K562 (cell line): ENCODE data around the gene FILIP1L. TPM values are rescaled to one million over a fixed set of nuclear protein-coding genes. Genes with fewer than 3 reads are reported as not detected.

Experiments
- ATAC-seq: fragments of 200-7000 bp; cut with Tn5 transposase; 3 replicates; pipeline ENCODE4 v1.9.1; 2020; ENCODE audit warnings: moderate library complexity
- BruUV-seq: library from RNA; stranded (reverse); fragments of 400-500 nt; replicated peaks from 2 replicates; lab custom pipeline; 2021; lab: Mats Ljungman, UMichigan
- CTCF ChIA-PET: fragments of 300-600 bp; formaldehyde crosslinking; extraction: SDS; loops from one replicate; lab custom pipeline; 2021; ENCODE audit warnings: low intra/inter-chr PET ratio; lab: Yijun Ruan, JAX
- POLR2A ChIA-PET: fragments of 300-600, 350-650 bp; sonication (Branson Sonifier 250); formaldehyde crosslinking; extraction: SDS; loops from one replicate; lab custom pipeline; 2021; ENCODE audit warnings: antibody characterized with exemption, inconsistent platforms; lab: Yijun Ruan, JAX
- DNase-seq, 4 experiments: peaks; one replicate each; pipeline versions ENCODE4 v3.0.0 to v3.0.0-alpha.2; 2011 to 2018; ENCODE audit warnings: low spot score in 3 of 4, mixed read lengths in 3 of 4; ENCODE audit errors: extremely low read depth in 1 of 4
- FAIRE-seq: peaks from 2 replicates; lab custom pipeline; 2011; peaks lifted over from hg19 to GRCh38; lab: Jason Lieb, UNC
- H2AFZ ChIP-seq: 2 replicates; pipeline ENCODE4 v1.6.0; 2011; ENCODE audit warnings: low read depth, low read length, control low read depth, inconsistent platforms
- H3K27ac ChIP-seq: fragments of 200-600 bp; 3 replicates; pipeline ENCODE4 v1.8.0; 2011; ENCODE audit warnings: low read depth, mild to moderate bottlenecking, control low read depth, inconsistent platforms, low read length, moderate library complexity, mixed read lengths; ENCODE audit errors: extremely low read depth
- H3K27me3 ChIP-seq, 2 experiments: fragments of 300-600 bp in 1 of 2; 2 replicates in 1 of 2; 3 replicates in 1 of 2; pipeline versions ENCODE4 v1.6.0 to v1.8.0; 2011; ENCODE audit warnings: inconsistent platforms in 2 of 2, low read length in 2 of 2, mild to moderate bottlenecking in 1 of 2, mixed read lengths in 1 of 2, moderate library complexity in 1 of 2; ENCODE audit not compliant: control insufficient read depth in 2 of 2, insufficient read depth in 2 of 2
- H3K36me3 ChIP-seq: fragments of 300-600 bp; 3 replicates; pipeline ENCODE4 v1.8.0; 2011; ENCODE audit warnings: mild to moderate bottlenecking, low read length, inconsistent platforms; ENCODE audit not compliant: control insufficient read depth, insufficient read depth
- H3K4me1 ChIP-seq, 2 experiments: fragments of 200-600 bp in 1 of 2; replicated peaks in 1 of 2; 2 replicates in 1 of 2; 3 replicates in 1 of 2; pipeline versions ENCODE4 v1.5.1 to v1.8.0; 2011; ENCODE audit warnings: inconsistent platforms in 2 of 2, low read length in 2 of 2, mild to moderate bottlenecking in 1 of 2, mixed read lengths in 1 of 2, moderate library complexity in 1 of 2; ENCODE audit not compliant: control insufficient read depth in 2 of 2, insufficient read depth in 2 of 2
- H3K4me2 ChIP-seq: 2 replicates; pipeline ENCODE4 v1.6.1; 2011; ENCODE audit warnings: low read length, control low read depth, inconsistent platforms, mixed read lengths; ENCODE audit not compliant: insufficient read depth
- H3K4me3 ChIP-seq: fragments of 200-600 bp; sonication (generic), shearing (Covaris generic); 2 replicates; pipeline ENCODE4 v1.5.1; 2016; ENCODE audit warnings: control low read depth, inconsistent platforms
- H3K79me2 ChIP-seq: fragments of 200-600 bp; 3 replicates; pipeline ENCODE4 v1.8.0; 2011; ENCODE audit warnings: low read length, inconsistent platforms; ENCODE audit not compliant: control insufficient read depth, insufficient read depth
- H3K9ac ChIP-seq, 2 experiments: 2 replicates each; pipeline versions ENCODE4 v1.6.0 to v1.6.1; 2011; ENCODE audit warnings: low read depth in 2 of 2, low read length in 2 of 2, control low read depth in 1 of 2, inconsistent platforms in 1 of 2, mild to moderate bottlenecking in 1 of 2, mixed read lengths in 1 of 2; ENCODE audit not compliant: insufficient read depth in 1 of 2
- H3K9me1 ChIP-seq: one replicate; pipeline ENCODE4 v1.6.0; 2011; ENCODE audit warnings: inconsistent platforms, mild to moderate bottlenecking, low read length, moderate library complexity; ENCODE audit not compliant: control insufficient read depth, insufficient read depth
- H3K9me3 ChIP-seq: replicated peaks from 2 replicates; pipeline ENCODE4 v1.5.1; 2011; ENCODE audit warnings: low read depth, low read length, inconsistent platforms; ENCODE audit not compliant: control insufficient read depth, insufficient read depth
- H4K20me1 ChIP-seq: replicated peaks from 2 replicates; pipeline ENCODE4 v1.6.1; 2011; ENCODE audit warnings: low read length, inconsistent platforms, mixed read lengths; ENCODE audit not compliant: control insufficient read depth, insufficient read depth
- KLF1 ChIP-seq: fragments of 450-650 bp; IDR thresholded peaks from 2 replicates; pipeline ENCODE4 v1.6.1; 2016; ENCODE audit warnings: missing genetic modification characterization, missing compliant biosample characterization
- NFXL1 ChIP-seq: fragments of 450-650 bp; formaldehyde crosslinking; IDR thresholded peaks from 2 replicates; pipeline ENCODE4 v1.4.0; 2021; ENCODE audit warnings: mild to moderate bottlenecking
- RCOR1 ChIP-seq, 2 experiments: IDR thresholded peaks; 2 replicates each; pipeline ENCODE4 v1.6.1; 2012; ENCODE audit warnings: low read depth in 2 of 2, low read length in 2 of 2, borderline replicate concordance in 1 of 2, improper control_type of control experiment in 1 of 2
- SIN3B ChIP-seq: fragments of 450-650 bp; IDR thresholded peaks from 2 replicates; pipeline ENCODE4 v1.6.1; 2017; ENCODE audit warnings: low read depth, mild to moderate bottlenecking, moderate library complexity
- WGBS: fragments of 100-300 bp; shearing (Covaris generic); methylation state at CpG from one replicate; pipeline ENCODE4 v1.1.6; 2016; ENCODE audit warnings: low coverage, mixed read lengths; ENCODE audit not compliant: insufficient coverage; ENCODE audit errors: missing lambda C conversion rate; 5-methylcytosine and 5-hydroxymethylcytosine counted together
- in situ Hi-C: fragments of 300-500 bp; cut with MboI; formaldehyde crosslinking; loops from 4 replicates; pipeline ENCODE4 v1.15.0; 2018; ENCODE audit warnings: inconsistent platforms, mixed read lengths
- intact Hi-C: fragments of 100-400 bp; cut with micrococcal nuclease; formaldehyde crosslinking; loops from 2 replicates; pipeline ENCODE4 v1.14.2; 2022
- polyA plus RNA-seq, 8 experiments: library from polyadenylated mRNA; depleted of rRNA in 4 of 8; stranded (reverse) in 5 of 8; unstranded in 3 of 8; fragments of >200 nt; fragmentation: Nextera tagmentation in 2 of 8; fragmentation: Illumina TruSeq in 1 of 8; extraction: Ambion mirVana in 2 of 8; extraction: Trizol in 1 of 8; gene quantifications; 2 replicates each; pipeline versions ENCODE4 v1.2.1 to v1.2.3, GENCODE V29; 2011 to 2014; ENCODE audit warnings: inconsistent platforms in 1 of 8, missing spikeins in 1 of 8
- total RNA-seq, 7 experiments: library from RNA; depleted of rRNA in 6 of 7; stranded (reverse); fragments of >200 nt in 6 of 7; fragmentation: Illumina TruSeq in 2 of 7; extraction: Trizol in 2 of 7; gene quantifications; 2 replicates each; pipeline versions ENCODE4 v1.2.1 to v1.2.3, GENCODE V29; 2011 to 2021; ENCODE audit warnings: low replicate concordance in 1 of 7
- TF ChIP-seq, protein P1 (sequence below): IDR thresholded peaks from 2 replicates; pipeline ENCODE4 v1.6.1; 2012; ENCODE audit warnings: low read depth, low read length, improper control_type of control experiment, borderline replicate concordance

Gene FILIP1L
- total and polyA plus RNA-seq, 9 of the 15 experiments (the other 6 are each of a cell fraction or from before 2014, with no cell fraction given) = 0.50 to 2.1 (median 1.1) TPM

DNA sequence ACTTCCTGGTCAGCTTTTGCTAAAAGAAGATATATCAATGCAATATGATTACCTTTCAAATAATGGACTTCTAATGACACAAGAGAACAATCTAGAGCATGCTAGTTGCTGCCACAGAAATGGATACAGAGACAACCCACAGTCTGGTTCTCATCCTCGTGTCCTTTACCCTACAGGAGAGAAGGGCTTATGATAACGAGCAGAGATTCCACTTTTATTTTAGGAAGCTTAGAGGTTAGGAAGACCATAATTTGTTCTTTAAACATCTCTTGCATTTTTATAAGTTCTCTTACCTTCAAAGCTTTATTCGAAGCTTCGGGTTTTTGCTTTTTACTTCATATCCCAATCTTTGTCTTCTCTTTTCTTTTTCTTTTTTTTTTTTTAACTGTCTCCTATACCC, 39.1 kb downstream of the FILIP1L start:
- Histone ChIP-seq H3K9me1 (no peaks in the 10 kb centered on the region), H3K79me2 (no peaks in the 10 kb centered on the region), H3K9ac (no peak overlapping the region), H3K27ac (no peak overlapping the region), H3K4me1 (peaks cover 2 to 28% of the 10 kb centered on the region in 2 experiments; a peak in 3 of 5 replicates), H3K27me3 (no peaks in the 10 kb centered on the region), H3K9me3 (no peaks in the 10 kb centered on the region), H4K20me1 (no peaks in the 10 kb centered on the region), H2AFZ (no peak overlapping the region), H3K4me2 (no peak overlapping the region), H3K36me3 (no peaks in the 10 kb centered on the region), H3K4me3 (no peak overlapping the region)
- BruUV-seq = no TSS peak
- no peak for DNase-seq
- CTCF ChIA-PET = no interaction called here
- 93% methylated on average over 4 of the region's 4 CpGs for WGBS
- in situ Hi-C loops = loop anchor here (10.0 kb wide), 1 partner anchor 180 kb away; no protein-coding TSS in a partner anchor
- ATAC-seq = no peak
- intact Hi-C loops = no loop called here
- POLR2A ChIA-PET = interaction anchor here (1.4 kb wide), 1 partner anchor 179 kb away, joined by 3 read pairs; no protein-coding TSS in a partner anchor
- no peak for FAIRE-seq
- no peak for TF ChIP-seq SIN3B
- TF ChIP-seq RCOR1 (IDR thresholded peaks at IDR 0.05; ENCODE audit: borderline replicate concordance in 1 of 2, low read depth in 2 of 2, low read length in 2 of 2) = no peak
- TF ChIP-seq KLF1 = no peak
- TF ChIP-seq, protein P1, sequence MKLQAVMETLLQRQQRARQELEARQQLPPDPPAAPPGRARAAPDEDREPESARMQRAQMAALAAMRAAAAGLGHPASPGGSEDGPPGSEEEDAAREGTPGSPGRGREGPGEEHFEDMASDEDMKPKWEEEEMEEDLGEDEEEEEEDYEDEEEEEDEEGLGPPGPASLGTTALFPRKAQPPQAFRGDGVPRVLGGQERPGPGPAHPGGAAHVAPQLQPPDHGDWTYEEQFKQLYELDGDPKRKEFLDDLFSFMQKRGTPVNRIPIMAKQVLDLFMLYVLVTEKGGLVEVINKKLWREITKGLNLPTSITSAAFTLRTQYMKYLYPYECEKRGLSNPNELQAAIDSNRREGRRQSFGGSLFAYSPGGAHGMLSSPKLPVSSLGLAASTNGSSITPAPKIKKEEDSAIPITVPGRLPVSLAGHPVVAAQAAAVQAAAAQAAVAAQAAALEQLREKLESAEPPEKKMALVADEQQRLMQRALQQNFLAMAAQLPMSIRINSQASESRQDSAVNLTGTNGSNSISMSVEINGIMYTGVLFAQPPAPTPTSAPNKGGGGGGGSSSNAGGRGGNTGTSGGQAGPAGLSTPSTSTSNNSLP = no peak
- TF ChIP-seq NFXL1 (CRISPR knock-in tag) = no peak
